Ramos (cell line): ENCODE measurements around the gene SLC2A13.
"Not testable (repeated sequence)": the region's sequence is repeated elsewhere in the genome, so short reads cannot be mapped to it uniquely, and the experiment has no call there.

Source experiments
- in situ Hi-C: fragments of 300-500 bp; cut with MboI; formaldehyde crosslinking; loops from one replicate; pipeline ENCODE4 v1.14.3; 2022; ENCODE audit warnings: low sequenced_read_pairs; ENCODE audit not compliant: unreplicated experiment

Gene SLC2A13

GRCh38 chr12:39839072-39839471 lies 266.8 kb downstream of the SLC2A13 start:
- in situ Hi-C loops, result no loop called here

DNA sequence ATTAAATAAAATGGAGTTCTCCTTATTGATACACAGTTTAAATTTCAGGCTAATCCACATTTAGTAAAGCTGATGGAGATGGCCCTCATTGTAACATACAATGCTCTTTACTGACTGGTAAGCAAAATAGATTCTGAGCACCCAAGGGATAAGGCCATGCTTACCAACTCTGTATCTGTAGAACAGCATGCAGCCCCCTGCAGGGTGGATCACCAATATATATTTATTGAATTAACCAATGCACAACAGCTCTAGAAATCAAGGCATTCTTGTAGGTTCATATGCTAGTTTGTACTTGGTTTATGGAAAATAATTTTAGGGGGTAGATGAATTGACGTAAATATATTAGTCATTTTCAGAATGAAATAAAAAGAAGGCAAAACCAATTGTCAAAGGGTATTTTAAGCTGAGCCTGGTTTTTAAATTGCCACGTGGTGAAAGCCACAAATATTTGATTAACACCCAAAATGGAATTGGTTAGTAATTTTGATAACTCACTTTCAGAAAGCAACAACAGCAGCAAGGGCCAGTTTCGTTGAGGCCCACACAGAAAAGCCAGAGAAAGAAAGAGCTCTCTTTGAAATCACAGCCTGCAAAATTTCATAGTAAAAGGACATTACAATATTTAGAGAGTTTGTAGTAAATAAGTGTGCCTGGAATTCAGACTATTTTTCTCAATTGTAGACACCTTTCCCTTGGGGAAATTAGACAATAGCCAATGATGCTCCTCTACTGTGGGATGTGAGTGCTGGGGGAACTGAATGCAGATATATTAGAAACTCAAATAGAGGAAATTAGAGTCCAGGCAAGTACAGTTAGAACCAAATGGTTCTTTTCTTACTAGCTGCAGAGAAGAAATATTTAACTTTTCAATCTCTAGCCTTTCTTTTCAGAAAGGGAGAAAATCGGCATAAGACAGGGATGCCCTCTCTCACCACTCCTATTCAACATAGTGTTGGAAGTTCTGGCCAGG lies 270.1 kb downstream of the SLC2A13 start:
- in situ Hi-C loops, result no loop called here

- in situ Hi-C loops, result no loop called here
These were observed 274.1 kb downstream of the SLC2A13 start for GRCh38 chr12:39831587-39832315.

- in situ Hi-C loops, result no loop called here
These were observed 274.9 kb downstream of the SLC2A13 start for GRCh38 chr12:39830852-39831520.

DNA sequence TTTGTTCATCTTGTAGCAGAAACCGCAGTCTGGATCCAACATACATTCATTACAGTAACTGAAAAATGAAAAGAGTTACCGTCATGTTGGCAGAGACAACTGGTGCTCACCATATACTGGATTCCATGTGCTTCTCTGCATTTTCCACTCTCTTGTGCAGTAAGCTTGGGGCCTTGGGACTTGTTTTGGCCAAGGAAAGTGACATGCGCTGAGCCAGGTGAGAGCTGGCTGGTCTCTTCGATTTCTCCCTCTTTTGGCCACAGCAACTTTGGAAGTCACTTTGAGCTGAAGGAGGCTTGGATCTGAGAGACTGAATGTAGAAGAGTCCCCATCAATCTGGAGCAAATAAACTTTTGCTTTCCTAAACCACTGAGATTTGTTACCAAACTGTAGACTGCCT lies 275.7 kb downstream of the SLC2A13 start:
- in situ Hi-C loops, result no loop called here

GRCh38 chr12:39824505-39825212 lies 281.2 kb downstream of the SLC2A13 start:
- in situ Hi-C loops, result no loop called here

DNA sequence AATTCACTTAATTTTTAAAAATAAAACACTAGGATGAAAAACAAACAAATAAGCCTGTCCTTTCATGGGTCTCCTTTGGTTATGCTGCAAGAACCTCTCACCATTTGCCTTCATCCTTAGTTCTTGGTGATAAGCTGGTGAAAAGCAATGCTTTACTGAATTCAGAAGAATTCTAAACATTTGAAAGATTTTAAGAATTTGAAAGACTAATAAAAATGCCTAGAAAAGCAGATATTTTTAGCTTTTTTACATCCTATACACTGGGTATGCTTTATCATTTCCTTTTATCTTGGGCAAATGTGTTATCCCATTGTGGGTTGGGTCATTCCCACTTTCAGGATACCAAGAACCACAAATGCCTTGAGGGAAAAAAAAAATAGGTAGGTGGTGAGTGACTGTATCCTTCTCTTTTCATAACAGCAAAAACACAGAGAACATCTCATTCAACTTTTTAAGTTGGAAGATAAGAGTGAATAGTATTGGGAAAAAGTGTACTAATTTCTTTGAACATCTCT lies 289.2 kb downstream of the SLC2A13 start:
- in situ Hi-C loops, result no loop called here

DNA sequence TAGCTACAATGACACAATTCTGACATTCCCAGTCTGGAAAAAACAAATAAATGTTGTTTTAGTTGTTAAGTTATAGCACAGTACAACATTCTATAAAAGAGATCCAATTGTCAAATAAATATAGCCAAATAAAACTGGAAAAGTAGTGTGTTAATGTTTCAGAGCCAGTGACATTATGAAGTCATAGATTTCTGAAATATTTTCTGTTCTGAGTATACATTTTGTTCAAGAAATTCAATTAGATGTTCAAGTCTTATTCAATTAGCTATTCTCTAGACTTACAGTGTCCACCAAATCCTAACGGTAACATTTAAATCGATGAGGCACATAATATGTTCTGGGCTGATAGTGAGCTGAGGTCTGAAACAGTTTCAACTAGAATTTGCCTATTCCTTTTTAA lies 290.1 kb downstream of the SLC2A13 start:
- in situ Hi-C loops, result no loop called here

GRCh38 chr12:39814626-39815025 lies 291.3 kb downstream of the SLC2A13 start:
- in situ Hi-C loops, result no loop called here

GRCh38 chr12:39813776-39814175 lies 292.1 kb downstream of the SLC2A13 start:
- in situ Hi-C loops, result no loop called here

DNA sequence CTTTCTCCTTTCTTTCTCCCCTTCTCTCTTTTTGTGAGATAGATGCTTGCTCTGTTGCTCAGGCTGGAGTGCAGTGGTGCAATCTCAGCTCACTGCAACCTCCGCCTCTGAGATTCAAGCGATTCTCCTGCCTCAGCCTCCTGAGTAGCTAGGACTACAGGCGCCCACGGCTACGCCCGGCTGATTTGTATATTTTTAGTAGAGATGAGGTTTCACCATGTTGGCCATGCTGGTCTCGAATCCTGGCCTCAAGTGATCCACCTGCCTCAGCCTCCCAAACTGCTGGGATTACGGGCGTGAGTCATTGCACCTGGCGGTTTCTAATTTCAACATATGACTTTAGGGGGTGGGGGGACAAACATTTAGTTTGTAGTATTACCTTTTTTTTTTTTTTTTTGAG lies 293.4 kb downstream of the SLC2A13 start:
- in situ Hi-C loops, result not testable (repeated sequence)

DNA sequence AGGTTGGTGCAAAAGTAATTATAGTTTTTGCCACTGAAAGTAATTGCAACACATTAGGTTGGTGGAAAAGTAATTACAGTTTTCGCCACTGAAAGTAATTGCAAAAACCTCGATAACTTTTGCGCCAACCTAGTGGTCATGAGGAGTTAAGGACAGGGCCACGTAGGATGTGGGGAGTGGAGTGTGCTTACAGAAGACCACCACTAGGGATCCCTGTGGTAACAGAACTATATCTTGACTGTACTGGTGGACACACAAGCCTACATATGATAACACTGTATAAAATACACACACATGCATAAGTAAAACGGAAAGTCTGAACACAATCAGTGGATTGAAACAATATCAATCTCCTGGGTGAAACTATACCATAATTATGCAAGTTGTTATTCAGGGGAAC lies 298.8 kb downstream of the SLC2A13 start:
- in situ Hi-C loops, result no loop called here

DNA sequence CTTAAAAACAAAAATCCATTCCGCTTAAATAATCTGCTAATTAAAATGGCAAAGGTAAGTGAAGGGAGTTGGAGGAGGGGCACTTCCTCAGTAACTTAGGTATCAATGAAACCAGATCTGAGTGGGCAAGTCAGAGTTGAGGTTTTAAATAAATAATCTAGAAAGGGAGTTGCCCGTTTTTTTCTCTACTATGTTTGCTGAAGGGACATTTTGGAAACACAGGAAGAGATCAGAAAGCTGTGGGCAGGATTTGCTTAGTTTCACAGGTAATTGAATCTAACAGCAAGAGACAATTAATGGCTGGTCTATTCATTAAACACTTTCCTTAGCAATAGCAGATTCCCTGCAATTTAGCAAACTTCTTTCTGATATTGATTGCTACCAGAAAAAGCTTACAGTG lies 300.2 kb downstream of the SLC2A13 start:
- in situ Hi-C loops, result no loop called here

DNA sequence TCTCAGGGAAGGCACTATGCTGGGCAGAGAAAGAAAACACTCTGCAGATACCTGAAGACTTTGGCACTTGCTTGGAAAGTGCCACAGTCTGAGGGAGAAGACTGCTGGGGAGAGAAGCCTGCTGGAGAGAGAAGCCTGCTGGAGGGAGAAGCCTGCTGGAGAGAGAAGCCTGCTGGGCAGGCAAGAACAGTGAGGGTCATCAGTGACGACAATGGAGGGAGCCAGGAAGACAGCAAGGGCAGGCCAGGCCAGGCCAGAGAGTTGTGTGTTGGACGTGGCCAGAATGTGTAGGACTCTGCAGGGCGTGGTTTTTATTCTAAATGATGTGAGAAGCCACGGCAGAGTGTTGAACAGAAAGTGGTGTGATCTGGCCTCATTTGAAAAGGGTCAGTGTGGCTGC lies 301.0 kb downstream of the SLC2A13 start:
- in situ Hi-C loops, result no loop called here

DNA sequence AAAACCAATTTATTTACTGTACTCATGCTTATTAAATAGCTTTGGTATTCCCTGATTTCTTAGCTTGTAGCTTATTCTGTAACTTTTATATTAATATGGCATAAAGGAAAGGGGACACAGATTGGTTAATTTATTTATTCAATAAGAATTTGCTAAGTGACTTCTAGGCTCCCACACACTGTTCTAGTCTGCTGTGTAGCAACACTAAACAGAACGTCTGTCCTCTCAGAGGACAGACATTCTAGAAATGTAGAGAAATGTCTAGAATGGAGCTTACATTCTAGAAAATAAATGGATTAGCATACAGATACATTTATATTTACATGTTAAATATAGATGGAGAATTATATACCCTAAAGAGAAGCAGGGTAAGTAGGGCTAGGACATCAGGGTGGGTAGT lies 301.4 kb downstream of the SLC2A13 start:
- in situ Hi-C loops, result no loop called here

- in situ Hi-C loops, result no loop called here
These were observed 302.7 kb downstream of the SLC2A13 start for GRCh38 chr12:39803151-39803550.

DNA sequence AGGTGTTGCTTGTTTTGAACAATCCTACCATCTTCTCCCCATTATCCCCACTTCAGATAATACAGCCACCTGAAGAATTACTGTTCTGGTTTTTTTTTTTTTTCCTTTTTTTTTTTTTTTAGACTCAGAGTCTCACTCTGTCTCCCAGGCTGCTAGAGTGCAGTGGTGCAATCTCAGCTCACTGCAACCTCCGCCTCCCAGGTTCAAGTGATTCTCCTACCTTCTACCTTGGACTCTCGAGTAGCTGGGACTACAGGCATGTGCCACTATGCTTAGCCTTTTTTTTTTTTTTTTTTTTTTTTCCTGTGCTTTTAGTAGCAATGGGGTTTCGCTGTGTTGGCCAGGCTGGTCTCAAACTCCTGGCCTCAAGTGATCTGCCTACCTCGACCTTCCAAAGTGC lies 306.9 kb downstream of the SLC2A13 start:
- in situ Hi-C loops, result no loop called here

DNA sequence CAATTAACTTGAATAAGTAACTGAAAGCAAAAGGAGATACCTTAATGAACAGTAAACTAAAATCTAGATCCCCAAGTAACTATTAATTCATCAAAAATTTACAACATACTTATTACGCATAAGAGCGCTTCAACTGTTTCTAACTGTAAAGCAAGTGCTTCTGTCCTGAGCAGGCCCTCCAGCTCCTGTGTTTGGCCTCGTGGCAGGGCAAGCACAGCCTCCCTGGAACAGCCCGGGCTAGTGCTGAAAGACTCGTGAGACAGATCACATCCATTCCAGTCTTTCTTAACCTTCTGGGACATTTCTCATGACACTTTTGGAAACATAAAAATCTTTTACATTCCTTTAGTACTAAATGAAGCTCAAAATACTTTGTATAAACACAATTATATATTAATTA lies 307.5 kb downstream of the SLC2A13 start:
- in situ Hi-C loops, result no loop called here

- in situ Hi-C loops, result no loop called here
These were observed 310.4 kb downstream of the SLC2A13 start for GRCh38 chr12:39795481-39795880.

DNA sequence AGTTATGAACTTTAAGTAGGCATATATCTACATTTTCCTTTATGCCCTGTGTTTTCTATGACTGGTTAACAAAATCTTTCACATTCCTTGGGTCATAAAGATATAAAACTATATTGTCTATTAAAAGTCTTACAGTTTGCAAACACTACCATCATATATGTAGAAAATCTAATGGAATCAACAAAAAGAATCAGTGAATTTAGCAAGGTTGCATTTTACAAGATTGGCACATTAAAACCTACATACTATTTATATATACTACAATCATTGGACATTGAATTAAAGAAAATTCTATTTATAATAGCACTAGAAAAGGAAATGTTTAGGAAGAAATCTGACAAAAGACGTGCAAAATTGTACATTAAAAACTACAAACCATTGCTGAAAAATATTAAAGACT lies 312.9 kb downstream of the SLC2A13 start:
- in situ Hi-C loops, result no loop called here
